ENCODE results near the gene CAMK2G.

DNA sequence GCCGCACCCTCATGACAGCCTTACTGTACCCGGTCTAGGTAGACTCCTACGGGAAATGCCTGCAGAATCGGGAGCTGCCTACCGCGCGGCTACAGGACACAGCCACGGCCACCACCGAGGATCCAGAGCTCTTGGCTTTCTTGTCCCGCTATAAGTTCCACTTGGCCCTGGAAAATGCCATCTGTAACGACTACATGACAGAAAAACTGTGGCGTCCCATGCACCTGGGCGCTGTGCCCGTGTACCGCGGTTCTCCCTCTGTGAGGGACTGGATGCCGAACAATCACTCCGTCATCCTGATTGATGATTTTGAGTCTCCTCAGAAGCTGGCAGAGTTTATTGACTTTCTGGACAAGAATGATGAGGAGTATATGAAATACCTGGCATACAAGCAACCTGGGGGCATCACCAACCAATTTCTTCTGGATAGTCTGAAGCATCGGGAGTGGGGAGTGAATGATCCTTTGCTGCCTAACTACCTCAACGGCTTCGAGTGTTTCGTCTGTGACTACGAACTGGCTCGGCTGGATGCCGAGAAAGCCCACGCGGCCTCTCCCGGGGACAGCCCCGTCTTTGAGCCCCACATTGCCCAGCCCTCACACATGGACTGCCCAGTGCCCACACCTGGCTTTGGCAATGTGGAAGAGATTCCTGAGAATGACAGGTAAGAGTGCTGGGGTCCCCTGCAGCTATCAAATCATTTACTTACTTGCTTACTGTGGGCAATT, 101.0 kb downstream of the CAMK2G start:
- TF ChIP-seq EZH2 (IDR thresholded peaks at IDR 0.05; ENCODE audit: borderline replicate concordance, low read length): no peak
- TF ChIP-seq, protein P1, sequence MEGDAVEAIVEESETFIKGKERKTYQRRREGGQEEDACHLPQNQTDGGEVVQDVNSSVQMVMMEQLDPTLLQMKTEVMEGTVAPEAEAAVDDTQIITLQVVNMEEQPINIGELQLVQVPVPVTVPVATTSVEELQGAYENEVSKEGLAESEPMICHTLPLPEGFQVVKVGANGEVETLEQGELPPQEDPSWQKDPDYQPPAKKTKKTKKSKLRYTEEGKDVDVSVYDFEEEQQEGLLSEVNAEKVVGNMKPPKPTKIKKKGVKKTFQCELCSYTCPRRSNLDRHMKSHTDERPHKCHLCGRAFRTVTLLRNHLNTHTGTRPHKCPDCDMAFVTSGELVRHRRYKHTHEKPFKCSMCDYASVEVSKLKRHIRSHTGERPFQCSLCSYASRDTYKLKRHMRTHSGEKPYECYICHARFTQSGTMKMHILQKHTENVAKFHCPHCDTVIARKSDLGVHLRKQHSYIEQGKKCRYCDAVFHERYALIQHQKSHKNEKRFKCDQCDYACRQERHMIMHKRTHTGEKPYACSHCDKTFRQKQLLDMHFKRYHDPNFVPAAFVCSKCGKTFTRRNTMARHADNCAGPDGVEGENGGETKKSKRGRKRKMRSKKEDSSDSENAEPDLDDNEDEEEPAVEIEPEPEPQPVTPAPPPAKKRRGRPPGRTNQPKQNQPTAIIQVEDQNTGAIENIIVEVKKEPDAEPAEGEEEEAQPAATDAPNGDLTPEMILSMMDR (conservative IDR thresholded peaks at IDR 0.05 in 1 of 2, IDR thresholded peaks at IDR 0.05 in 1 of 2; ENCODE audit: extremely low read depth in 1 of 2, insufficient read depth in 1 of 2, low read depth in 1 of 2, low read length in 2 of 2): no peak
